SKM-1 treated with dmso at 0.1 percent for 144 hours (cell line): ENCODE results near the gene TMEM89.

Source experiments
- DNase-seq: peaks from one replicate; lab custom pipeline; 2025; ENCODE audit not compliant: unreplicated experiment; lab: John Stamatoyannopoulos, UW

TMEM89 gene

GRCh38 chr3:48591436-48591835 is 30.1 kb downstream of the TMEM89 start:
- no peak for DNase-seq

- no peak for DNase-seq
Observed at GRCh38 chr3:48588230-48588629, 33.3 kb downstream of the TMEM89 start.

GRCh38 chr3:48587686-48588085 is 33.9 kb downstream of the TMEM89 start:
- DNase-seq, result no peak

GRCh38 chr3:48585411-48585810 is 36.2 kb downstream of the TMEM89 start:
- DNase-seq, result no peak

GRCh38 chr3:48584836-48585235 is 36.7 kb downstream of the TMEM89 start:
- no peak for DNase-seq

- DNase-seq, result no peak
Observed at GRCh38 chr3:48581621-48582481, 39.7 kb downstream of the TMEM89 start.

- DNase-seq, result no peak
Observed at GRCh38 chr3:48576647-48577046, 44.9 kb downstream of the TMEM89 start.

- DNase-seq, result no peak
Observed at GRCh38 chr3:48575366-48575765, 46.2 kb downstream of the TMEM89 start.

- no peak for DNase-seq
Observed at GRCh38 chr3:48573973-48574585, 47.5 kb downstream of the TMEM89 start.

- DNase-seq, result no peak
Observed at GRCh38 chr3:48572517-48572916, 49.1 kb downstream of the TMEM89 start.

- no peak for DNase-seq
Observed at GRCh38 chr3:48571938-48572337, 49.6 kb downstream of the TMEM89 start.
